ENCODE data around the gene PTK7.
"Not testable (repeated sequence)": the region's sequence is repeated elsewhere in the genome, so short reads cannot be mapped to it uniquely, and the experiment has no call there.

Gene PTK7

GRCh38 chr6:43038727-43039126 is 37.4 kb upstream of the PTK7 start:
- Histone ChIP-seq H3K4me1 (ENCODE audit: control insufficient read depth in 1 of 2, insufficient read depth in 1 of 2, low read depth in 1 of 2, low read length in 1 of 2) (no peaks in the 10 kb centered on the region), H3K36me3 (peaks cover 92% of the 10 kb centered on the region), H3K27me3 (no peaks in the 10 kb centered on the region), H3K9me3 (no peaks in the 10 kb centered on the region), H3K4me3 (ENCODE audit: low read depth in 1 of 2, low read length in 1 of 2) (no peak overlapping the region), H3K27ac (no peak overlapping the region)
- TF ChIP-seq, protein P1, sequence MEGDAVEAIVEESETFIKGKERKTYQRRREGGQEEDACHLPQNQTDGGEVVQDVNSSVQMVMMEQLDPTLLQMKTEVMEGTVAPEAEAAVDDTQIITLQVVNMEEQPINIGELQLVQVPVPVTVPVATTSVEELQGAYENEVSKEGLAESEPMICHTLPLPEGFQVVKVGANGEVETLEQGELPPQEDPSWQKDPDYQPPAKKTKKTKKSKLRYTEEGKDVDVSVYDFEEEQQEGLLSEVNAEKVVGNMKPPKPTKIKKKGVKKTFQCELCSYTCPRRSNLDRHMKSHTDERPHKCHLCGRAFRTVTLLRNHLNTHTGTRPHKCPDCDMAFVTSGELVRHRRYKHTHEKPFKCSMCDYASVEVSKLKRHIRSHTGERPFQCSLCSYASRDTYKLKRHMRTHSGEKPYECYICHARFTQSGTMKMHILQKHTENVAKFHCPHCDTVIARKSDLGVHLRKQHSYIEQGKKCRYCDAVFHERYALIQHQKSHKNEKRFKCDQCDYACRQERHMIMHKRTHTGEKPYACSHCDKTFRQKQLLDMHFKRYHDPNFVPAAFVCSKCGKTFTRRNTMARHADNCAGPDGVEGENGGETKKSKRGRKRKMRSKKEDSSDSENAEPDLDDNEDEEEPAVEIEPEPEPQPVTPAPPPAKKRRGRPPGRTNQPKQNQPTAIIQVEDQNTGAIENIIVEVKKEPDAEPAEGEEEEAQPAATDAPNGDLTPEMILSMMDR (IDR thresholded peaks at IDR 0.05): no peak

DNA sequence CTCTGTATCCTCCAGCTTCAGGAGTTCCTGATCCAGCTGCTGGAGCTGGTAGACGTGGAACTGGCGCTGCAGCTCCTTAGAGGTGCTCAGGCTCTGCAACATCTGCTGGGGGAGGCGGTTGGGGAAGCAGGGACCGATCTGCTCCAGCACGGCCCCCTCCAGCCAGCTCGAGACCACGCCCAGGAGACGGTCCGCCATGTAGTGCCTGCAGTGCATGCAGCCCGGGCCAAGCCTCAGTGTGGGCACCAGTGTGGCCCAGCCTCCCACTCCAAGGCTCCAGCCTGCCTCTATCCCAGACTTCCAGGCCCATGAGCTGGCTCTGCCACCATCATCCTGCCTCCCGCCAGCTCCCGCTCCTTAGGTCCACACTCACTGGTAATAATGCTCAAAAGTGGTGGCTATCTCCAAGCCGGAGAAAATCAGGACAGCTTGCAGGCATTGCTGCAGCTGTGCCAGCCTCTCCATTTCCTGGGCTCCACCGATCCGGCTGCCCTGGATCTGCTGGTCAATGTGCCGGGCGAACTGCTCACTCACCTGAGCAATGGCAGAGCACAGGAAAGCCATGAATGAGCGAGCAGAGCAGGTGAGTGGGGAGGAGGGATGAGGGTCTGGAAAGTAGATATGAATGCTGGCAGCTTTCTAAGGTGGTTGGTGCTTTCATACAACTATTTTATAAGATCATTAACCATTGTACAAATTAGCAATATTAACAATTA is 35.4 kb upstream of the PTK7 start:
- Histone ChIP-seq H3K4me3 (ENCODE audit: low read depth in 1 of 2, low read length in 1 of 2) (no peak overlapping the region), H3K27me3 (no peaks in the 10 kb centered on the region), H3K9me3 (no peaks in the 10 kb centered on the region), H3K27ac (no peak overlapping the region), H3K36me3 (peaks cover 91% of the 10 kb centered on the region), H3K4me1 (ENCODE audit: control insufficient read depth in 1 of 2, insufficient read depth in 1 of 2, low read depth in 1 of 2, low read length in 1 of 2) (no peaks in the 10 kb centered on the region)
- TF ChIP-seq, protein P1 (IDR thresholded peaks at IDR 0.05): no peak

DNA sequence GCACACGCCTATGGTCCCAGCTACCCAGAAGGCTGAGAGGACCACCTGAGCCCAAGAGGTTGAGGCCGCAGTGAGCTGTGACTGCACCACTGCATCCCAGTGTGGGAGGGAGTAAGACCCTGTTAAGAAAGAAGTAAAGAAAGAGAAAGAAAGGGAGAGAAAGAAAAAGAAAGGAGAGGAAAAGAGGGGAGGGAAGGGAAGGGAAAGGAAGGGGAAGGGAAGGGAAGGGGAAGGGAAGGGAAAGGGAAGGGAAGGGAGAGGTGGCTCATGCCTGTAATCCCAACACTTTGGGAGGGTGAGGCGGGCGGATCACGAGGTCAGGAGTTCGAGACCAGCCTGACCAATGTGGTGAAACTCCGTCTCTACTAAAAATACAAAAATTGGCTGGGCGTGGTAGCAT is 34.6 kb upstream of the PTK7 start:
- not testable (repeated sequence) for H3K4me3 ChIP-seq (ENCODE audit: low read depth in 1 of 2, low read length in 1 of 2); H3K27me3 ChIP-seq; H3K9me3 ChIP-seq; H3K27ac ChIP-seq; H3K4me1 ChIP-seq (ENCODE audit: control insufficient read depth in 1 of 2, insufficient read depth in 1 of 2, low read depth in 1 of 2, low read length in 1 of 2)
- H3K36me3 ChIP-seq: peaks cover 93% of the 10 kb centered on the region

DNA sequence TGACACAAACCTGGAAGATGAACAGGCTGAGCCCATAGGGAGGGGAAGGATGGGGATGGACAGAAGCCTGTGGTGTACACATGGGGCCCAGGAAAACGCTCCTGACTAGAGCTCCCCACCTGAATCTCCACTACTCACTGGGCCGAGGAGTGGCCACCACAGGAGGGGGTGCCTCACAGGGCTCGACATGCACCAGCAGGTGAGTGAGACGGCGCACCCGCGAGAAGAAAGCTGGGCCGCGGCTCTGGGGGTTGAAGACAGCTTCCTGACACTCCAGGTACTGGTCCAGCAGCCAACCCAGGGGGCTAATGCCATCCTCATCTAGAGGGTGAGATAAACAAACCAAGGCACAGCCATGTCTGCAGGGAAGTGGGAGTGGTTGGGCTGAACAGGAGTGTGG is 32.8 kb upstream of the PTK7 start:
- Histone ChIP-seq H3K4me1 (ENCODE audit: control insufficient read depth in 1 of 2, insufficient read depth in 1 of 2, low read depth in 1 of 2, low read length in 1 of 2) (no peaks in the 10 kb centered on the region), H3K36me3 (peaks cover 91% of the 10 kb centered on the region)
- TF ChIP-seq, protein P1 (IDR thresholded peaks at IDR 0.05): no peak

DNA sequence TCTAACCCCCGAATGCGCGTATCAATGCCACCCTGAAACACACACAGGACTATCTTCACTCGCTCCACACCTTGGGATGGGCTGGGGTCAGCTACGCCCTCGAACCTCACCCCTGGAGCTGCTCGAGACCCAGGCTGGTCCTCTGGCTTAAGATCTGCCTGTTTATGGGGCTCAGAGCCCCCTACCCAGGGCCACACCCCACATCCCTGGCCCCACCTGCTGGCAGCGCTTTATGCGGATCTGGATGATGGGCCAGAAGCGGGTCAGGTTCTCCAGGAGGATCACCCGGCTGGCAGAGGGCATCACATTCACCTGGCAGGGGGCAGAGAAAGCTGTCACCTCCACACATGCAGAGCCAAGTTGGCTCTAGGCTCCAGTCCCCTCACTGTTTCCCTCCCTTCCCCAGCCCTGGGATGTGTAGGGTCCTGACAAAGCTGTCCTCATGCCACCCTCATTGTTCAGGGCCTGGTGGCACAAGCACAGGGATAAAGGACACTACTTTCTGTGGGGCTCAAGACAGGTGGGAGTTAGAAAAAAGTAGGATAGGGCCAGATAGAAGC is 30.7 kb upstream of the PTK7 start:
- peaks cover 0 to 4% of the 10 kb centered on the region in 2 experiments for H3K4me1 ChIP-seq (ENCODE audit: control insufficient read depth in 1 of 2, insufficient read depth in 1 of 2, low read depth in 1 of 2, low read length in 1 of 2)
- H3K27me3 ChIP-seq: no peaks in the 10 kb centered on the region
- peaks cover 89% of the 10 kb centered on the region for H3K36me3 ChIP-seq
- H3K9me3 ChIP-seq: no peaks in the 10 kb centered on the region
- no peak overlapping the region for H3K4me3 ChIP-seq (ENCODE audit: low read depth in 1 of 2, low read length in 1 of 2)
- TF ChIP-seq, protein P1 (IDR thresholded peaks at IDR 0.05): no peak
- H3K27ac ChIP-seq: no peak overlapping the region

More for the DNA sequence above, 32.8 kb upstream of the PTK7 start:
- H3K4me3 ChIP-seq (ENCODE audit: low read depth in 1 of 2, low read length in 1 of 2): no peak overlapping the region
- no peaks in the 10 kb centered on the region for H3K9me3 ChIP-seq
- H3K27ac ChIP-seq: no peak overlapping the region
- H3K27me3 ChIP-seq: no peaks in the 10 kb centered on the region

- Histone ChIP-seq H3K4me3 (ENCODE audit: low read depth in 1 of 2, low read length in 1 of 2) (no peak overlapping the region), H3K36me3 (peaks cover 69% of the 10 kb centered on the region), H3K27ac (no peak overlapping the region), H3K9me3 (no peaks in the 10 kb centered on the region), H3K27me3 (no peaks in the 10 kb centered on the region), H3K4me1 (ENCODE audit: control insufficient read depth in 1 of 2, insufficient read depth in 1 of 2, low read depth in 1 of 2, low read length in 1 of 2) (peaks cover 2 to 10% of the 10 kb centered on the region in 2 experiments)
- TF ChIP-seq, protein P1 (IDR thresholded peaks at IDR 0.05): no peak
Measured at GRCh38 chr6:43047998-43048397, 28.1 kb upstream of the PTK7 start.

Data from neutrophil (primary cell).